ENCODE measurements around the gene FNBP1L.

FNBP1L gene

DNA sequence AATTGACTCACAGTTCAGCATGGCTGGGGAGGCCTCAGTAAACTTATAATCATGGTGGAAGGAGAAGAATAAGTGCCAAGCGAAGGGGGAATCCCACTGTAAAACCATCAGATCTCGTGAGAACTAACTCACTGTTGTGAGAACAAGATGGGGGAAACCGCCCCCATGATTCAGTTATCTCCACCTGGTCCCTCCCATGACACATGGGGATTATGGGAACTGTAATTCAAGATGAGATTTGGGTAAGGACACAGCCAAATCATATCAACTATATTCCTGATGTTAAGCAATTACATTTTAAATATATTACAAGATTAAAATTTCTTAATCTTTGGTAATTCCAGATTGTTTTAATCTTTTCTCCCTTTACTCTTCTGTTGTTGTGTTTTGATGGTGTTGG lies 55.2 kb downstream of the FNBP1L start:
- H3K9me3 ChIP-seq (replicated peaks; ENCODE audit: insufficient read depth, low read length), result no peaks in the 10 kb centered on the region

GRCh38 chr1:93503816-93504215 lies 55.9 kb downstream of the FNBP1L start:
- H3K27ac ChIP-seq (ENCODE audit: low read length), result no peak overlapping the region
- no peaks in the 10 kb centered on the region for H3K27me3 ChIP-seq (replicated peaks; ENCODE audit: insufficient read depth, low read length)
- no peaks in the 10 kb centered on the region for H3K9me3 ChIP-seq (replicated peaks; ENCODE audit: insufficient read depth, low read length)
- no peak overlapping the region for H3K9ac ChIP-seq (ENCODE audit: low read length)
- H3K36me3 ChIP-seq (replicated peaks; ENCODE audit: insufficient read depth, low read length), result no peaks in the 10 kb centered on the region
- no peak overlapping the region for H2AFZ ChIP-seq (ENCODE audit: low read length)
- no peak for DNase-seq
- H4K20me1 ChIP-seq (ENCODE audit: insufficient read depth, low read length), result no peaks in the 10 kb centered on the region
- no peaks in the 10 kb centered on the region for H3K79me2 ChIP-seq (ENCODE audit: low read length)
- no peaks in the 10 kb centered on the region for H3F3A ChIP-seq (ENCODE audit: insufficient read depth, low read length)
- no peak overlapping the region for H3K4me2 ChIP-seq (ENCODE audit: low read depth, low read length)
- no peaks in the 10 kb centered on the region for H3K4me1 ChIP-seq (ENCODE audit: low read length)
- TF ChIP-seq EZH2 (optimal IDR thresholded peaks at IDR 0.05; ENCODE audit: low read depth, low read length) (no peak), EZH2phosphoT487 (IDR thresholded peaks at IDR 0.05; ENCODE audit: low read length) (no peak)
- TF ChIP-seq, protein P1, sequence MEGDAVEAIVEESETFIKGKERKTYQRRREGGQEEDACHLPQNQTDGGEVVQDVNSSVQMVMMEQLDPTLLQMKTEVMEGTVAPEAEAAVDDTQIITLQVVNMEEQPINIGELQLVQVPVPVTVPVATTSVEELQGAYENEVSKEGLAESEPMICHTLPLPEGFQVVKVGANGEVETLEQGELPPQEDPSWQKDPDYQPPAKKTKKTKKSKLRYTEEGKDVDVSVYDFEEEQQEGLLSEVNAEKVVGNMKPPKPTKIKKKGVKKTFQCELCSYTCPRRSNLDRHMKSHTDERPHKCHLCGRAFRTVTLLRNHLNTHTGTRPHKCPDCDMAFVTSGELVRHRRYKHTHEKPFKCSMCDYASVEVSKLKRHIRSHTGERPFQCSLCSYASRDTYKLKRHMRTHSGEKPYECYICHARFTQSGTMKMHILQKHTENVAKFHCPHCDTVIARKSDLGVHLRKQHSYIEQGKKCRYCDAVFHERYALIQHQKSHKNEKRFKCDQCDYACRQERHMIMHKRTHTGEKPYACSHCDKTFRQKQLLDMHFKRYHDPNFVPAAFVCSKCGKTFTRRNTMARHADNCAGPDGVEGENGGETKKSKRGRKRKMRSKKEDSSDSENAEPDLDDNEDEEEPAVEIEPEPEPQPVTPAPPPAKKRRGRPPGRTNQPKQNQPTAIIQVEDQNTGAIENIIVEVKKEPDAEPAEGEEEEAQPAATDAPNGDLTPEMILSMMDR (IDR thresholded peaks at IDR 0.05; ENCODE audit: low read length), result no peak
- H3K9me2 ChIP-seq (replicated peaks; ENCODE audit: insufficient read depth, low read length), result no peaks in the 10 kb centered on the region
- no peak overlapping the region for H3K4me3 ChIP-seq (ENCODE audit: low read length)

More for the DNA sequence above, 55.2 kb downstream of the FNBP1L start:
- no peaks in the 10 kb centered on the region for H3K79me2 ChIP-seq (ENCODE audit: low read length)
- H3K9ac ChIP-seq (ENCODE audit: low read length), result no peak overlapping the region
- H2AFZ ChIP-seq (ENCODE audit: low read length), result no peak overlapping the region
- H3K36me3 ChIP-seq (replicated peaks; ENCODE audit: insufficient read depth, low read length), result no peaks in the 10 kb centered on the region
- no peaks in the 10 kb centered on the region for H3F3A ChIP-seq (ENCODE audit: insufficient read depth, low read length)
- no peaks in the 10 kb centered on the region for H3K9me2 ChIP-seq (replicated peaks; ENCODE audit: insufficient read depth, low read length)
- TF ChIP-seq, protein P1 (IDR thresholded peaks at IDR 0.05; ENCODE audit: low read length), result no peak
- no peak for TF ChIP-seq EZH2 (optimal IDR thresholded peaks at IDR 0.05; ENCODE audit: low read depth, low read length)
- no peak for TF ChIP-seq EZH2phosphoT487 (IDR thresholded peaks at IDR 0.05; ENCODE audit: low read length)
- no peak overlapping the region for H3K4me2 ChIP-seq (ENCODE audit: low read depth, low read length)
- no peaks in the 10 kb centered on the region for H3K4me1 ChIP-seq (ENCODE audit: low read length)
- no peak for DNase-seq
- H4K20me1 ChIP-seq (ENCODE audit: insufficient read depth, low read length), result no peaks in the 10 kb centered on the region
- no peak overlapping the region for H3K4me3 ChIP-seq (ENCODE audit: low read length)
- H3K27ac ChIP-seq (ENCODE audit: low read length), result no peak overlapping the region
- H3K27me3 ChIP-seq (replicated peaks; ENCODE audit: insufficient read depth, low read length), result no peaks in the 10 kb centered on the region

GRCh38 chr1:93504247-93505033 lies 56.5 kb downstream of the FNBP1L start:
- Histone ChIP-seq H3F3A (ENCODE audit: insufficient read depth, low read length) (no peaks in the 10 kb centered on the region), H3K36me3 (replicated peaks; ENCODE audit: insufficient read depth, low read length) (no peaks in the 10 kb centered on the region), H2AFZ (ENCODE audit: low read length) (no peak overlapping the region), H3K9me3 (replicated peaks; ENCODE audit: insufficient read depth, low read length) (no peaks in the 10 kb centered on the region), H3K4me2 (ENCODE audit: low read depth, low read length) (no peak overlapping the region), H3K4me1 (ENCODE audit: low read length) (no peaks in the 10 kb centered on the region), H3K27me3 (replicated peaks; ENCODE audit: insufficient read depth, low read length) (no peaks in the 10 kb centered on the region), H3K79me2 (ENCODE audit: low read length) (no peaks in the 10 kb centered on the region), H3K9me2 (replicated peaks; ENCODE audit: insufficient read depth, low read length) (no peaks in the 10 kb centered on the region), H3K4me3 (ENCODE audit: low read length) (no peak overlapping the region), H4K20me1 (ENCODE audit: insufficient read depth, low read length) (no peaks in the 10 kb centered on the region), H3K9ac (ENCODE audit: low read length) (no peak overlapping the region), H3K27ac (ENCODE audit: low read length) (no peak overlapping the region)
- no peak for TF ChIP-seq EZH2 (optimal IDR thresholded peaks at IDR 0.05; ENCODE audit: low read depth, low read length)
- no peak for TF ChIP-seq EZH2phosphoT487 (IDR thresholded peaks at IDR 0.05; ENCODE audit: low read length)
- DNase-seq, result no peak

- Histone ChIP-seq H3K27ac (ENCODE audit: low read length) (no peak overlapping the region), H3K9me3 (replicated peaks; ENCODE audit: insufficient read depth, low read length) (no peaks in the 10 kb centered on the region), H3K4me3 (ENCODE audit: low read length) (no peak overlapping the region), H3F3A (ENCODE audit: insufficient read depth, low read length) (no peaks in the 10 kb centered on the region), H4K20me1 (ENCODE audit: insufficient read depth, low read length) (no peaks in the 10 kb centered on the region), H3K79me2 (ENCODE audit: low read length) (no peaks in the 10 kb centered on the region), H3K4me2 (ENCODE audit: low read depth, low read length) (no peak overlapping the region), H3K36me3 (replicated peaks; ENCODE audit: insufficient read depth, low read length) (no peaks in the 10 kb centered on the region), H3K9me2 (replicated peaks; ENCODE audit: insufficient read depth, low read length) (no peaks in the 10 kb centered on the region), H3K9ac (ENCODE audit: low read length) (no peak overlapping the region), H2AFZ (ENCODE audit: low read length) (no peak overlapping the region), H3K4me1 (ENCODE audit: low read length) (no peaks in the 10 kb centered on the region), H3K27me3 (replicated peaks; ENCODE audit: insufficient read depth, low read length) (no peaks in the 10 kb centered on the region)
- no peak for DNase-seq
- TF ChIP-seq EZH2phosphoT487 (IDR thresholded peaks at IDR 0.05; ENCODE audit: low read length) (no peak), EZH2 (optimal IDR thresholded peaks at IDR 0.05; ENCODE audit: low read depth, low read length) (no peak)
- TF ChIP-seq, protein P1 (IDR thresholded peaks at IDR 0.05; ENCODE audit: low read length), result no peak
Observed at GRCh38 chr1:93506126-93506525, 58.2 kb downstream of the FNBP1L start.

Measured in MM.1S (cell line).